Activated B cell treated with CpG ODN at 0.5 μM for 24 hours (primary cell): ENCODE data around the gene PGM1. TPM values are rescaled to one million over a fixed set of nuclear protein-coding genes. Genes with fewer than 3 reads are reported as not detected.

Experiments used
- ATAC-seq: fragments of 200-7000 bp; cut with Tn5 transposase; one replicate; pipeline ENCODE4 v1.10.0; 2021; ENCODE audit warnings: low read depth, mild to moderate bottlenecking, moderate library complexity
- CTCF ChIA-PET: fragments of 350-600 bp; sonication (Branson Sonifier 250); formaldehyde crosslinking; loops from one replicate; lab custom pipeline; 2021; ENCODE audit warnings: antibody characterized with exemption; lab: Charles Lee
- POLR2A ChIA-PET: fragments of 350-600 bp; sonication (Branson Sonifier 250); formaldehyde crosslinking; loops from one replicate; lab custom pipeline; 2021; ENCODE audit warnings: antibody characterized with exemption; lab: Charles Lee
- DNase-seq: peaks from one replicate; pipeline ENCODE4 v3.0.0; 2022
- H3K27ac Mint-ChIP-seq: one replicate; pipeline ENCODE4 v1.8.0; 2020; ENCODE audit warnings: mixed read lengths
- H3K27me3 Mint-ChIP-seq: one replicate; pipeline ENCODE4 v1.8.0; 2021; ENCODE audit warnings: mixed read lengths
- H3K36me3 Mint-ChIP-seq: one replicate; pipeline ENCODE4 v1.8.0; 2021; ENCODE audit warnings: low read depth, mixed read lengths
- H3K4me1 Mint-ChIP-seq: one replicate; pipeline ENCODE4 v1.8.0; 2021; ENCODE audit warnings: mixed read lengths
- H3K4me3 Mint-ChIP-seq: one replicate; pipeline ENCODE4 v1.8.0; 2020; ENCODE audit warnings: mild to moderate bottlenecking, mixed read lengths
- H3K9me3 Mint-ChIP-seq: one replicate; pipeline ENCODE4 v1.8.0; 2020; ENCODE audit warnings: mixed read lengths
- CTCF ChIP-seq: fragments of 200-600 bp; IDR thresholded peaks from one replicate; pipeline ENCODE4 v1.8.0; 2022; ENCODE audit warnings: antibody characterized with exemption, mild to moderate bottlenecking
- intact Hi-C: fragments of 100-400 bp; cut with micrococcal nuclease; formaldehyde crosslinking; loops from one replicate; pipeline ENCODE4 v1.15.1; 2024
- total RNA-seq: library from RNA; stranded (reverse); gene quantifications from 2 replicates; pipeline ENCODE4 v1.2.3, GENCODE V29; 2022

Gene PGM1
- total RNA-seq, 1 donor from 2014 or later = 20.8 TPM

GRCh38 chr1:63665410-63665809 is 72.2 kb downstream of the PGM1 start:
- H3K27me3 Mint-ChIP-seq = no peaks in the 10 kb centered on the region
- H3K9me3 Mint-ChIP-seq = peaks cover 4% of the 10 kb centered on the region
- CTCF ChIA-PET = no interaction called here
- POLR2A ChIA-PET = no interaction called here
- no peak for DNase-seq
- no peaks in the 10 kb centered on the region for H3K4me1 Mint-ChIP-seq
- intact Hi-C loops = no loop called here
- no peak for TF ChIP-seq CTCF
- no peak overlapping the region for H3K27ac Mint-ChIP-seq
- no peak overlapping the region for H3K4me3 Mint-ChIP-seq
- H3K36me3 Mint-ChIP-seq = no peaks in the 10 kb centered on the region
- ATAC-seq = no peak

- no peak for ATAC-seq
- CTCF ChIA-PET = no interaction called here
- no peaks in the 10 kb centered on the region for H3K27me3 Mint-ChIP-seq
- POLR2A ChIA-PET = no interaction called here
- H3K4me3 Mint-ChIP-seq = no peak overlapping the region
- H3K4me1 Mint-ChIP-seq = no peaks in the 10 kb centered on the region
- intact Hi-C loops = no loop called here
- no peak for DNase-seq
- peaks cover 4% of the 10 kb centered on the region for H3K9me3 Mint-ChIP-seq
- H3K36me3 Mint-ChIP-seq = no peaks in the 10 kb centered on the region
- no peak overlapping the region for H3K27ac Mint-ChIP-seq
- TF ChIP-seq CTCF = no peak
Observed at GRCh38 chr1:63665824-63666223, 72.6 kb downstream of the PGM1 start.

GRCh38 chr1:63668298-63668697 is 75.1 kb downstream of the PGM1 start:
- ATAC-seq = no peak
- ChIA-PET CTCF (no interaction called here), POLR2A (no interaction called here)
- Mint-ChIP-seq H3K9me3 (peaks cover 4% of the 10 kb centered on the region), H3K36me3 (no peaks in the 10 kb centered on the region), H3K27me3 (no peaks in the 10 kb centered on the region), H3K4me3 (no peak overlapping the region), H3K4me1 (no peaks in the 10 kb centered on the region), H3K27ac (no peak overlapping the region)
- intact Hi-C loops = no loop called here
- TF ChIP-seq CTCF = no peak
- no peak for DNase-seq

GRCh38 chr1:63669151-63669961 is 76.1 kb downstream of the PGM1 start:
- no peak for TF ChIP-seq CTCF
- ATAC-seq = no peak
- Mint-ChIP-seq H3K4me1 (no peaks in the 10 kb centered on the region), H3K9me3 (peaks cover 4% of the 10 kb centered on the region), H3K4me3 (no peak overlapping the region), H3K27me3 (no peaks in the 10 kb centered on the region), H3K36me3 (no peaks in the 10 kb centered on the region), H3K27ac (no peak overlapping the region)
- CTCF ChIA-PET = no interaction called here
- intact Hi-C loops = no loop called here
- POLR2A ChIA-PET = no interaction called here
- DNase-seq = no peak

- peaks cover 4% of the 10 kb centered on the region for H3K9me3 Mint-ChIP-seq
- ATAC-seq = no peak
- ChIA-PET CTCF (interaction anchor here (1.2 kb wide), 1 partner anchor 22 kb away, joined by 3 read pairs; no protein-coding TSS in a partner anchor), POLR2A (no interaction called here)
- no peaks in the 10 kb centered on the region for H3K27me3 Mint-ChIP-seq
- no peak overlapping the region for H3K4me3 Mint-ChIP-seq
- TF ChIP-seq CTCF = no peak
- no peak overlapping the region for H3K27ac Mint-ChIP-seq
- intact Hi-C loops = no loop called here
- H3K4me1 Mint-ChIP-seq = no peaks in the 10 kb centered on the region
- no peak for DNase-seq
- H3K36me3 Mint-ChIP-seq = no peaks in the 10 kb centered on the region
Observed at GRCh38 chr1:63670164-63670563, 77.0 kb downstream of the PGM1 start.
